NCI-H2196 treated with DMSO at 0.1 percent for 48 hours (cell line): ENCODE measurements around the gene RBL1.
"Not testable (repeated sequence)": the region's sequence is repeated elsewhere in the genome, so short reads cannot be mapped to it uniquely, and the experiment has no call there.

Source experiments
- DNase-seq: peaks from one replicate; lab custom pipeline; 2025; ENCODE audit not compliant: unreplicated experiment; lab: John Stamatoyannopoulos, UW

RBL1 gene

GRCh38 chr20:36997121-36997520 lies 98.7 kb downstream of the RBL1 start:
- DNase-seq: no peak

- not testable (repeated sequence) for DNase-seq
These were observed 101.6 kb downstream of the RBL1 start for GRCh38 chr20:36994221-36994620.

GRCh38 chr20:36992802-36993334 lies 102.9 kb downstream of the RBL1 start:
- no peak for DNase-seq

- DNase-seq: no peak
These were observed 104.1 kb downstream of the RBL1 start for GRCh38 chr20:36991703-36992102.

GRCh38 chr20:36989797-36990196 lies 106.0 kb downstream of the RBL1 start:
- no peak for DNase-seq

GRCh38 chr20:36988494-36988966 lies 107.3 kb downstream of the RBL1 start:
- DNase-seq: no peak

- no peak for DNase-seq
These were observed 111.5 kb downstream of the RBL1 start for GRCh38 chr20:36984257-36984638.

- DNase-seq: no peak
These were observed 120.5 kb downstream of the RBL1 start for GRCh38 chr20:36975099-36975818.

- DNase-seq: no peak
These were observed 121.1 kb downstream of the RBL1 start for GRCh38 chr20:36974660-36975059.

- no peak for DNase-seq
These were observed 124.7 kb downstream of the RBL1 start for GRCh38 chr20:36971103-36971502.

GRCh38 chr20:36969478-36970186 lies 126.2 kb downstream of the RBL1 start:
- DNase-seq: no peak

- no peak for DNase-seq
These were observed 126.7 kb downstream of the RBL1 start for GRCh38 chr20:36969051-36969450.

- no peak for DNase-seq
These were observed 128.2 kb downstream of the RBL1 start for GRCh38 chr20:36967636-36968035.

GRCh38 chr20:36966965-36967364 lies 128.8 kb downstream of the RBL1 start:
- not testable (repeated sequence) for DNase-seq

- not testable (repeated sequence) for DNase-seq
These were observed 133.3 kb downstream of the RBL1 start for GRCh38 chr20:36962354-36962941.

GRCh38 chr20:36959242-36959641 lies 136.6 kb downstream of the RBL1 start:
- no peak for DNase-seq

GRCh38 chr20:36957875-36958667 lies 137.7 kb downstream of the RBL1 start:
- DNase-seq: no peak

- no peak for DNase-seq
These were observed 139.1 kb downstream of the RBL1 start for GRCh38 chr20:36956674-36957073.

GRCh38 chr20:36956016-36956415 lies 139.8 kb downstream of the RBL1 start:
- no peak for DNase-seq

- no peak for DNase-seq
These were observed 143.6 kb downstream of the RBL1 start for GRCh38 chr20:36951979-36952738.
